BJ (cell line): Measurements from ENCODE around the gene MCU. TPM values are rescaled to one million over a fixed set of nuclear protein-coding genes. Genes with fewer than 3 reads are reported as not detected.

Source experiments
- CTCF ChIA-PET: fragments of 350-600 bp; formaldehyde crosslinking; extraction: SDS; loops from one replicate; lab custom pipeline; 2021; ENCODE audit warnings: antibody characterized with exemption, inconsistent platforms; lab: Yijun Ruan, JAX
- POLR2A ChIA-PET: fragments of 300-600 bp; sonication (Branson Sonifier 250); formaldehyde crosslinking; extraction: SDS; loops from one replicate; lab custom pipeline; 2021; ENCODE audit warnings: antibody characterized with exemption; lab: Charles Lee
- DNase-seq: peaks from one replicate; pipeline ENCODE4 v3.0.0-alpha.2; 2011; ENCODE audit warnings: low read depth
- H3K27me3 ChIP-seq: 2 replicates; pipeline ENCODE4 v1.6.0; 2011; ENCODE audit warnings: low read length; ENCODE audit not compliant: control insufficient read depth, insufficient read depth
- H3K36me3 ChIP-seq: 2 replicates; pipeline ENCODE4 v1.5.1; 2011; ENCODE audit warnings: low read length; ENCODE audit not compliant: control insufficient read depth, insufficient read depth
- H3K4me3 ChIP-seq: 2 replicates; pipeline ENCODE4 v1.5.1; 2011; ENCODE audit warnings: low read depth, mild to moderate bottlenecking, control low read depth, low read length
- polyA plus RNA-seq: library from polyadenylated mRNA; depleted of rRNA; stranded (reverse); fragments of >200 nt; gene quantifications from 2 replicates; pipeline ENCODE4 v1.2.3, GENCODE V29; 2011; rRNA removed
- small RNA-seq: library from RNA; depleted of rRNA; stranded (forward); fragments of <200 nt; gene quantifications from one replicate; pipeline ENCODE3, GENCODE V24; 2012; ENCODE audit warnings: low replicate concordance, low read depth; ENCODE audit not compliant: insufficient read length
- TF ChIP-seq, protein P1 (sequence below): IDR thresholded peaks from 2 replicates; pipeline ENCODE4 v1.5.1; 2011; ENCODE audit warnings: low read depth, mild to moderate bottlenecking, control low read depth, inconsistent platforms, low read length, moderate library complexity; ENCODE audit not compliant: insufficient read depth

Gene MCU
- polyA plus RNA-seq, 1 experiment = 78.7 TPM

DNA sequence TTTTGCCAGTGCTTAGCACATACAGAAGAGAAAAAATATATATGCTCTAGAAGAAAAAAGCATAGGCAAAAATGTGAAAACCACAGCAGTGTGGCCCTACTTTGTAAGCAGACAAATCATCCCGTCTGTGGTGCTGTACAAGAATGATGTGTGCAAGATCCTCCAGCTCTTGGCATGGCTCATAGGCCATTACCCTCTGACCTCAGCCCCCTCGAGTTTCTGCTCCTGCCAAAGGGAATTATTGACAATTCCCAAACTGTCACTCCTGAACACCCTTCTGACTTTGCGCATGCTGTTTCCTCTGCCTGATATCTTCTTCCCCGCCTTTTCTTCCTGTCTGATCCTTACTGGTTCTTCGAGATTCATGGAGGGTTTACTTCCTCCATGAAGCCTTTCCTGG, 235.5 kb downstream of the MCU start:
- TF ChIP-seq, protein P1, sequence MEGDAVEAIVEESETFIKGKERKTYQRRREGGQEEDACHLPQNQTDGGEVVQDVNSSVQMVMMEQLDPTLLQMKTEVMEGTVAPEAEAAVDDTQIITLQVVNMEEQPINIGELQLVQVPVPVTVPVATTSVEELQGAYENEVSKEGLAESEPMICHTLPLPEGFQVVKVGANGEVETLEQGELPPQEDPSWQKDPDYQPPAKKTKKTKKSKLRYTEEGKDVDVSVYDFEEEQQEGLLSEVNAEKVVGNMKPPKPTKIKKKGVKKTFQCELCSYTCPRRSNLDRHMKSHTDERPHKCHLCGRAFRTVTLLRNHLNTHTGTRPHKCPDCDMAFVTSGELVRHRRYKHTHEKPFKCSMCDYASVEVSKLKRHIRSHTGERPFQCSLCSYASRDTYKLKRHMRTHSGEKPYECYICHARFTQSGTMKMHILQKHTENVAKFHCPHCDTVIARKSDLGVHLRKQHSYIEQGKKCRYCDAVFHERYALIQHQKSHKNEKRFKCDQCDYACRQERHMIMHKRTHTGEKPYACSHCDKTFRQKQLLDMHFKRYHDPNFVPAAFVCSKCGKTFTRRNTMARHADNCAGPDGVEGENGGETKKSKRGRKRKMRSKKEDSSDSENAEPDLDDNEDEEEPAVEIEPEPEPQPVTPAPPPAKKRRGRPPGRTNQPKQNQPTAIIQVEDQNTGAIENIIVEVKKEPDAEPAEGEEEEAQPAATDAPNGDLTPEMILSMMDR = no peak
- H3K4me3 ChIP-seq = no peak overlapping the region
- POLR2A ChIA-PET = no interaction called here
- peaks cover 3% of the 10 kb centered on the region for H3K27me3 ChIP-seq
- no peaks in the 10 kb centered on the region for H3K36me3 ChIP-seq
- CTCF ChIA-PET = interaction anchor here (0.6 kb wide), 1 partner anchor 70 kb away, joined by 3 read pairs; no protein-coding TSS in a partner anchor
- DNase-seq = no peak

DNA sequence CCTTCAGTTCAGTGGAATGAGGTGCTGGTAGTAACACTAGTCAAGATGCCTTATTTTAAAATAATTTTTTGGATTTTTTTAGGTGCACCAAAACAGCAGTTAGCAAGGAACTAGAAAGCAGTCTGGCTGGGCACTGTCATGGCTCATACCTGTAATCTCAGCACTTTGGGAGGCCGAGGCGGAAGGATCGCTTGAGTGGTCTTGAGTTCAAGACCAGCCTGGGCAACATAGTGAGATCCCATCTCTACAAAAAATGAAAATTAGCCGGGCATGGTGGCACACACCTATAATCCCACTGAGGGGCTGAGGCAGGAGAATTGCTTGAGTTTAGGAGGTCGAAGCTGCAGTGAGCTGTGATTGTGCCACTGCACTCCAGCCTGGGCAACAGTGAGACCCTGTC, 236.9 kb downstream of the MCU start:
- CTCF ChIA-PET = no interaction called here
- Histone ChIP-seq H3K27me3 (no peaks in the 10 kb centered on the region; the same call in 1 of the 2 replicates), H3K4me3 (no peak overlapping the region), H3K36me3 (no peaks in the 10 kb centered on the region)
- DNase-seq = no peak
- POLR2A ChIA-PET = no interaction called here
- TF ChIP-seq, protein P1 = no peak

DNA sequence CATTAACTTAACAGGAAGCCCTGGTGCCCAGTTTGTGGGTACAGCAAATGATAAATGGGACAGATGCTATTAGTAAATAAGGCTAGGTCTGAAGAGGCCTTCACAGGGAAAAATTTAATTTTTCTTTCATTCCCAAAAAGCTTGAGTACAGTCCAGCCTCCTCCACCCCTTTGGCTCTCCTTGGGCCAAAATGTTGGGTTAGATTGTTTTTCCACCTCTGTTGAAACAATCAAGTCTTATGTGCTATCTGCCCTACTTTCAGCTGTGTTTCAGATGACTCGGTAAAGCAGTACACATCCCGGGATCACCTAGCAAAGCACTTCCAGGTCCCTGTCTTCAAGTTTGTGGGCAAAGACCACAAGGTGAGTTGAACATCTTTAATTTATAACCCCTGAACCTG, 238.3 kb downstream of the MCU start:
- CTCF ChIA-PET = no interaction called here
- H3K36me3 ChIP-seq = no peaks in the 10 kb centered on the region
- POLR2A ChIA-PET = no interaction called here

DNA sequence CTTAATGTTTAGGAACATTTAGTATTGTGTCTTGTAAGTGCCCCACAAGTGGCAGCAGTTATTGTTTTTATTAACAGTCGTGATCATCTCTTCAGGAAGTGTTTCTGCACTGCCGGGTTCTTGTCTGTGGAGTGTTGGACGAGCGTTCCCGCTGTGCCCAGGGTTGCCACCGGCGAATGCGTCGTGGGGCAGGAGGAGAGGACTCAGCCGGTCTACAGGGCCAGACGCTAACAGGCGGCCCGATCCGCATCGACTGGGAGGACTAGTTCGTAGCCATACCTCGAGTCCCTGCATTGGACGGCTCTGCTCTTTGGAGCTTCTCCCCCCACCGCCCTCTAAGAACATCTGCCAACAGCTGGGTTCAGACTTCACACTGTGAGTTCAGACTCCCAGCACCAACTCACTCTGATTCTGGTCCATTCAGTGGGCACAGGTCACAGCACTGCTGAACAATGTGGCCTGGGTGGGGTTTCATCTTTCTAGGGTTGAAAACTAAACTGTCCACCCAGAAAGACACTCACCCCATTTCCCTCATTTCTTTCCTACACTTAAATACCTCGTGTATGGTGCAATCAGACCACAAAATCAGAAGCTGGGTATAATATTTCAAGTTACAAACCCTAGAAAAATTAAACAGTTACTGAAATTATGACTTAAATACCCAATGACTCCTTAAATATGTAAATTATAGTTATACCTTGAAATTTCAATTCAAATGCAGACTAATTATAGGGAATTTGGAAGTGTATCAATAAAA, 240.5 kb downstream of the MCU start:
- TF ChIP-seq, protein P1 = no peak
- ChIA-PET POLR2A (no interaction called here), CTCF (no interaction called here)
- DNase-seq = no peak
- H3K36me3 ChIP-seq = no peaks in the 10 kb centered on the region
- no peak overlapping the region for H3K4me3 ChIP-seq
- H3K27me3 ChIP-seq = no peaks in the 10 kb centered on the region; the same call in 1 of the 2 replicates

More for the DNA sequence above, 238.3 kb downstream of the MCU start:
- TF ChIP-seq, protein P1 = no peak
- no peak for DNase-seq
- no peaks in the 10 kb centered on the region; the same call in 1 of the 2 replicates for H3K27me3 ChIP-seq
- no peak overlapping the region for H3K4me3 ChIP-seq

DNA sequence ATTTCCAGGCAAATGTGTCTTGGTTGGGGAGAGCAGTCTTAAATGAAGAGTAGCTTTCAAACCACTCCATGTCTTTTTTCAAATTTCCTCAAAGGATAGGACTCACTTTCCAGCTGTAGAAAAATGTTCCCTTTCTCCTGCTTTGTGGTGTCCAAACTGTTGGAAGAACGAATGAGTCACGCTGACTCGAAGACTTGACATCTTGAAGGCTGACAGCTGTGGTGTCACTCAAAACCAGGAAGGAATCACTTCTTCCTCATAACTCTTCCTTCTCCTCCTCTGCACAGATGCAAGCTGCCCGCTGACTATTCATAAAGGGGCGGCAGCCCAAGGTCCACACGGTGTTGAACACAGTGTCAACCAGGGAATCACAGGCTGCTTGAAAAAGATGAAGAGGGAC, 243.4 kb downstream of the MCU start:
- ChIA-PET POLR2A (no interaction called here), CTCF (no interaction called here)
- no peak overlapping the region for H3K4me3 ChIP-seq
- TF ChIP-seq, protein P1 = no peak
- H3K27me3 ChIP-seq = no peaks in the 10 kb centered on the region
- no peaks in the 10 kb centered on the region for H3K36me3 ChIP-seq
- DNase-seq = no peak

Small RNA genes lying within 50 kb of the gene (small RNA-seq; reads per million reads assigned to genes)
- gene MIR4676 (not detected), gene RF00019 (not detected)

Other genes with a start within 250 kb of the MCU start
- 40.4 and 42.4 TPM in 2 replicates for gene MICU1, start 66.1 kb upstream of the MCU start, polyA plus RNA-seq
- 0.07 TPM in 1 of 2 replicates, not detected in the other for gene OIT3, start 201.6 kb downstream of the MCU start, polyA plus RNA-seq